HCT116 (cell line): Measurements from ENCODE around the gene SLC22A23. TPM values are rescaled to one million over a fixed set of nuclear protein-coding genes. Genes with fewer than 3 reads are reported as not detected.

Experiments used
- ATAC-seq: fragments of 200-7000 bp; cut with Tn5 transposase; 2 replicates; pipeline ENCODE4 v1.9.1; 2020; ENCODE audit warnings: mild to moderate bottlenecking, moderate library complexity
- BruUV-seq: library from RNA; stranded (reverse); fragments of 400-500 nt; replicated peaks from 2 replicates; lab custom pipeline; 2021; lab: Mats Ljungman, UMichigan
- CTCF ChIA-PET: fragments of 300-600 bp; sonication (Branson Sonifier 250); formaldehyde crosslinking; loops from one replicate; lab custom pipeline; 2021; ENCODE audit warnings: antibody characterized with exemption; lab: Charles Lee
- POLR2A ChIA-PET: fragments of 300-600, 350-600 bp; sonication (Branson Sonifier 250); formaldehyde crosslinking; loops from one replicate; lab custom pipeline; 2021; ENCODE audit warnings: antibody characterized with exemption; lab: Charles Lee
- RAD21 ChIA-PET, 2 experiments: fragments of 300-600 bp; sonication (Branson Sonifier 250); formaldehyde crosslinking; loops; one replicate each; lab custom pipeline; 2023; ENCODE audit warnings: low total read pairs in 2 of 2; ENCODE audit not compliant: uncharacterized antibody in 2 of 2, unreplicated experiment in 2 of 2, low non-redundant PET in 1 of 2; lab: Charles Lee
- DNase-seq: peaks from one replicate; pipeline ENCODE4 v3.0.0-alpha.2; 2010; ENCODE audit warnings: low read depth, low spot score
- H2AFZ ChIP-seq: fragments of 200-600 bp; shearing (Covaris generic), sonication (generic); 2 replicates; pipeline ENCODE4 v1.6.1; 2017; ENCODE audit warnings: low read depth, mixed run types, mixed read lengths, antibody characterized with exemption, low read length; ENCODE audit not compliant: poor library complexity, severe bottlenecking
- H3K27ac ChIP-seq: 2 replicates; pipeline ENCODE4 v1.5.1; 2012; ENCODE audit warnings: low read depth, low read length
- H3K27me3 ChIP-seq: fragments of 200-600 bp; sonication (generic); 2 replicates; pipeline ENCODE4 v1.6.1; 2016; ENCODE audit warnings: mixed run types, low read length, mixed read lengths; ENCODE audit not compliant: insufficient read depth
- H3K36me3 ChIP-seq, 2 experiments: fragments of 200-500 bp in 1 of 2; fragments of 200-600 bp in 1 of 2; sonication (Bioruptor generic) in 1 of 2; sonication (generic) in 1 of 2; 2 replicates each; pipeline versions ENCODE4 v1.5.1 to v1.6.1; 2014 to 2016; ENCODE audit warnings: low read length in 2 of 2, inconsistent platforms in 1 of 2, mixed read lengths in 1 of 2, mixed run types in 1 of 2; ENCODE audit not compliant: insufficient read depth in 2 of 2, control insufficient read depth in 1 of 2
- H3K4me1 ChIP-seq, 2 experiments: fragments of 200-600 bp in 1 of 2; sonication (generic) in 1 of 2; 2 replicates each; pipeline versions ENCODE4 v1.5.1 to v1.6.1; 2012 to 2017; ENCODE audit warnings: low read length in 2 of 2, inconsistent platforms in 1 of 2, mild to moderate bottlenecking in 1 of 2, mixed read lengths in 1 of 2, mixed run types in 1 of 2, moderate library complexity in 1 of 2; ENCODE audit not compliant: insufficient read depth in 2 of 2, control insufficient read depth in 1 of 2
- H3K4me2 ChIP-seq: fragments of 200-600 bp; sonication (generic); 2 replicates; pipeline ENCODE4 v1.6.1; 2017; ENCODE audit warnings: mixed run types, low read length, mixed read lengths
- H3K4me3 ChIP-seq, 2 experiments: fragments of 200-600 bp in 1 of 2; sonication (generic) in 1 of 2; replicated peaks in 1 of 2; 2 replicates each; pipeline ENCODE4 v1.5.1; 2011 to 2016; ENCODE audit warnings: low read length in 2 of 2, control low read depth in 1 of 2, low read depth in 1 of 2, mild to moderate bottlenecking in 1 of 2, mixed read lengths in 1 of 2, mixed run types in 1 of 2
- H3K79me2 ChIP-seq: fragments of 200-600 bp; sonication (generic); 2 replicates; pipeline ENCODE4 v1.6.1; 2017; ENCODE audit warnings: mild to moderate bottlenecking, mixed run types, low read length, moderate library complexity, mixed read lengths; ENCODE audit not compliant: insufficient read depth
- H3K9ac ChIP-seq: fragments of 200-600 bp; sonication (generic); 2 replicates; pipeline ENCODE4 v1.6.1; 2016; ENCODE audit warnings: low read length, mixed read lengths
- H3K9me2 ChIP-seq: fragments of 200-600 bp; sonication (generic), shearing (Covaris generic); 2 replicates; pipeline ENCODE4 v1.6.1; 2017; ENCODE audit warnings: mixed run types, mild to moderate bottlenecking, moderate library complexity; ENCODE audit not compliant: insufficient read depth
- H3K9me3 ChIP-seq, 2 experiments: fragments of 200-500 bp in 1 of 2; fragments of 200-600 bp in 1 of 2; sonication (Bioruptor generic) in 1 of 2; sonication (generic) in 1 of 2; 2 replicates each; pipeline ENCODE4 v1.6.1; 2014 to 2017; ENCODE audit warnings: low read length in 2 of 2, mixed read lengths in 2 of 2, inconsistent platforms in 1 of 2, low read depth in 1 of 2, mild to moderate bottlenecking in 1 of 2, mixed run types in 1 of 2, moderate library complexity in 1 of 2; ENCODE audit not compliant: control insufficient read depth in 1 of 2, insufficient read depth in 1 of 2
- H4K20me1 ChIP-seq: fragments of 200-600 bp; sonication (generic), shearing (Covaris generic); 2 replicates; pipeline ENCODE4 v1.6.1; 2017; ENCODE audit warnings: mixed run types, mild to moderate bottlenecking, moderate library complexity; ENCODE audit not compliant: insufficient read depth
- CBX3 ChIP-seq: IDR thresholded peaks from 2 replicates; pipeline ENCODE4 v1.6.1; 2012; ENCODE audit warnings: low read depth
- CEBPB ChIP-seq: IDR thresholded peaks from 2 replicates; pipeline ENCODE4 v1.6.1; 2012; ENCODE audit warnings: low read depth
- EGR1 ChIP-seq: IDR thresholded peaks from 2 replicates; pipeline ENCODE4 v1.6.1; 2012; ENCODE audit warnings: low read depth
- ELF1 ChIP-seq: IDR thresholded peaks from 2 replicates; pipeline ENCODE4 v1.6.1; 2012; ENCODE audit warnings: low read depth, borderline replicate concordance
- EZH2phosphoT487 ChIP-seq: fragments of 200-600 bp; IDR thresholded peaks from 2 replicates; pipeline ENCODE4 v1.6.1; 2018; ENCODE audit warnings: antibody characterized with exemption, borderline replicate concordance
- JUND ChIP-seq: IDR thresholded peaks from 2 replicates; pipeline ENCODE4 v1.6.1; 2012
- POLR2A ChIP-seq: IDR thresholded peaks from 2 replicates; pipeline ENCODE4 v1.7.0; 2011; ENCODE audit warnings: borderline replicate concordance; ENCODE audit not compliant: insufficient read depth, insufficient read length; ENCODE audit errors: extremely low read depth
- POLR2AphosphoS5 ChIP-seq: IDR thresholded peaks from 2 replicates; pipeline ENCODE4 v1.6.1; 2011; ENCODE audit warnings: mild to moderate bottlenecking, low read depth, low read length, moderate library complexity
- RAD21 ChIP-seq: IDR thresholded peaks from 2 replicates; pipeline ENCODE4 v1.6.1; 2012; ENCODE audit warnings: low read depth, mild to moderate bottlenecking
- SRF ChIP-seq: IDR thresholded peaks from 2 replicates; pipeline ENCODE4 v1.6.1; 2012; ENCODE audit warnings: low read depth
- YY1 ChIP-seq: IDR thresholded peaks from 2 replicates; pipeline ENCODE4 v1.6.1; 2011; ENCODE audit warnings: low read length, low read depth, moderate library complexity, mild to moderate bottlenecking; ENCODE audit not compliant: insufficient replicate concordance; ENCODE audit errors: extremely low read depth
- ZNF274 ChIP-seq: fragments of 200-500 bp; sonication (Bioruptor generic); IDR thresholded peaks from 2 replicates; pipeline ENCODE4 v1.6.1; 2014; ENCODE audit warnings: mild to moderate bottlenecking, low read depth, low read length, inconsistent platforms
- intact Hi-C: fragments of 100-400 bp; cut with micrococcal nuclease; formaldehyde crosslinking; loops from 2 replicates; pipeline ENCODE4 v1.10.0; 2022
- total RNA-seq: library from RNA; stranded (reverse); gene quantifications from one replicate; pipeline ENCODE4 v1.2.1, GENCODE V29; 2021; ENCODE audit not compliant: unreplicated experiment
- TF ChIP-seq, protein P1 (sequence below): IDR thresholded peaks from 2 replicates; pipeline ENCODE4 v1.6.1; 2012
- TF ChIP-seq, protein P2 (sequence below): IDR thresholded peaks from 2 replicates; pipeline ENCODE4 v1.6.1; 2012; ENCODE audit warnings: low read depth
- TF ChIP-seq, protein P3 (sequence below): IDR thresholded peaks from 2 replicates; pipeline ENCODE4 v1.6.1; 2011; ENCODE audit warnings: mild to moderate bottlenecking, low read length, moderate library complexity; ENCODE audit not compliant: insufficient replicate concordance; ENCODE audit errors: extremely low read depth
- TF ChIP-seq, protein P4 (sequence below), 3 experiments: fragments of 200-600 bp in 1 of 3; sonication (generic) in 1 of 3; IDR thresholded peaks in 2 of 3; conservative IDR thresholded peaks in 1 of 3; 2 replicates each; pipeline ENCODE4 v1.5.1; 2012 to 2017; ENCODE audit warnings: low read depth in 2 of 3, low read length in 2 of 3, antibody characterized with exemption in 1 of 3, borderline replicate concordance in 1 of 3, control low read depth in 1 of 3, mild to moderate bottlenecking in 1 of 3, mixed read lengths in 1 of 3, mixed run types in 1 of 3, moderate library complexity in 1 of 3; ENCODE audit not compliant: insufficient read depth in 1 of 3

The SLC22A23 gene
- total RNA-seq, 1 experiment from 2014 or later = 11.5 TPM

DNA sequence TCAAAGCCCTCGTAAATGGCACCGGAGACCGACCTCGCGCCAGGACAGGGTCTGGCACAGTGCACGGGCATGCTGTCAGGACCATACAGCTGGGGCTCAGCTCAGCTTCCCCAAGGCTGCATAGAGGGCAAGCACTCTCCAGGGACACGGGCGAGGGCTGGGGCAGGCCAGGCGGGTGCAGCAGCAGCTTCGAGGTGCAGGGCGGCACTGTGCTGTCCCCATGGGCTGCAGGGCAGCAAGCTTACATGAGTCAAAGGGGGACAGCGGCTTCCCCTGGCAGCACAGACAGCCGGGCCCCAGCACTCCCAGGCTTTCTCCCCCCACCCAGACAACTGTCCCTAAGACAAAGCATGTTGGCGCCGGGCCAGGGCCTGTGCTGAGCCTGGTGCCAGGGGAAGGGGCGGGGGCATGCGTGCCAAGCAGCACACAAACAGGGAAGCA is 172.4 kb downstream of the SLC22A23 start:
- POLR2A ChIA-PET = no interaction called here
- Histone ChIP-seq H3K4me3 (no peak overlapping the region), H3K79me2 (no peaks in the 10 kb centered on the region), H3K9ac (no peak overlapping the region), H3K27ac (no peak overlapping the region), H3K9me2 (no peaks in the 10 kb centered on the region), H4K20me1 (no peaks in the 10 kb centered on the region), H3K4me1 (no peaks in the 10 kb centered on the region), H3K36me3 (no peaks in the 10 kb centered on the region), H3K27me3 (no peaks in the 10 kb centered on the region), H3K9me3 (no peaks in the 10 kb centered on the region), H3K4me2 (no peak overlapping the region), H2AFZ (no peak overlapping the region)
- BruUV-seq = no TSS peak
- RAD21 ChIA-PET = no interaction called here
- no peak for TF ChIP-seq ZNF274
- TF ChIP-seq, protein P1, sequence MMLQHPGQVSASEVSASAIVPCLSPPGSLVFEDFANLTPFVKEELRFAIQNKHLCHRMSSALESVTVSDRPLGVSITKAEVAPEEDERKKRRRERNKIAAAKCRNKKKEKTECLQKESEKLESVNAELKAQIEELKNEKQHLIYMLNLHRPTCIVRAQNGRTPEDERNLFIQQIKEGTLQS = no peak
- TF ChIP-seq, protein P2, sequence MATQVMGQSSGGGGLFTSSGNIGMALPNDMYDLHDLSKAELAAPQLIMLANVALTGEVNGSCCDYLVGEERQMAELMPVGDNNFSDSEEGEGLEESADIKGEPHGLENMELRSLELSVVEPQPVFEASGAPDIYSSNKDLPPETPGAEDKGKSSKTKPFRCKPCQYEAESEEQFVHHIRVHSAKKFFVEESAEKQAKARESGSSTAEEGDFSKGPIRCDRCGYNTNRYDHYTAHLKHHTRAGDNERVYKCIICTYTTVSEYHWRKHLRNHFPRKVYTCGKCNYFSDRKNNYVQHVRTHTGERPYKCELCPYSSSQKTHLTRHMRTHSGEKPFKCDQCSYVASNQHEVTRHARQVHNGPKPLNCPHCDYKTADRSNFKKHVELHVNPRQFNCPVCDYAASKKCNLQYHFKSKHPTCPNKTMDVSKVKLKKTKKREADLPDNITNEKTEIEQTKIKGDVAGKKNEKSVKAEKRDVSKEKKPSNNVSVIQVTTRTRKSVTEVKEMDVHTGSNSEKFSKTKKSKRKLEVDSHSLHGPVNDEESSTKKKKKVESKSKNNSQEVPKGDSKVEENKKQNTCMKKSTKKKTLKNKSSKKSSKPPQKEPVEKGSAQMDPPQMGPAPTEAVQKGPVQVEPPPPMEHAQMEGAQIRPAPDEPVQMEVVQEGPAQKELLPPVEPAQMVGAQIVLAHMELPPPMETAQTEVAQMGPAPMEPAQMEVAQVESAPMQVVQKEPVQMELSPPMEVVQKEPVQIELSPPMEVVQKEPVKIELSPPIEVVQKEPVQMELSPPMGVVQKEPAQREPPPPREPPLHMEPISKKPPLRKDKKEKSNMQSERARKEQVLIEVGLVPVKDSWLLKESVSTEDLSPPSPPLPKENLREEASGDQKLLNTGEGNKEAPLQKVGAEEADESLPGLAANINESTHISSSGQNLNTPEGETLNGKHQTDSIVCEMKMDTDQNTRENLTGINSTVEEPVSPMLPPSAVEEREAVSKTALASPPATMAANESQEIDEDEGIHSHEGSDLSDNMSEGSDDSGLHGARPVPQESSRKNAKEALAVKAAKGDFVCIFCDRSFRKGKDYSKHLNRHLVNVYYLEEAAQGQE = no peak
- TF ChIP-seq CEBPB = no peak
- TF ChIP-seq EZH2phosphoT487 = no peak
- no peak for TF ChIP-seq RAD21
- TF ChIP-seq EGR1 = no peak
- TF ChIP-seq ELF1 = no peak
- TF ChIP-seq JUND = no peak
- TF ChIP-seq POLR2A = no peak
- TF ChIP-seq YY1 = no peak
- no peak for TF ChIP-seq CBX3
- no peak for TF ChIP-seq SRF
- TF ChIP-seq POLR2AphosphoS5 = no peak
- TF ChIP-seq, protein P3, sequence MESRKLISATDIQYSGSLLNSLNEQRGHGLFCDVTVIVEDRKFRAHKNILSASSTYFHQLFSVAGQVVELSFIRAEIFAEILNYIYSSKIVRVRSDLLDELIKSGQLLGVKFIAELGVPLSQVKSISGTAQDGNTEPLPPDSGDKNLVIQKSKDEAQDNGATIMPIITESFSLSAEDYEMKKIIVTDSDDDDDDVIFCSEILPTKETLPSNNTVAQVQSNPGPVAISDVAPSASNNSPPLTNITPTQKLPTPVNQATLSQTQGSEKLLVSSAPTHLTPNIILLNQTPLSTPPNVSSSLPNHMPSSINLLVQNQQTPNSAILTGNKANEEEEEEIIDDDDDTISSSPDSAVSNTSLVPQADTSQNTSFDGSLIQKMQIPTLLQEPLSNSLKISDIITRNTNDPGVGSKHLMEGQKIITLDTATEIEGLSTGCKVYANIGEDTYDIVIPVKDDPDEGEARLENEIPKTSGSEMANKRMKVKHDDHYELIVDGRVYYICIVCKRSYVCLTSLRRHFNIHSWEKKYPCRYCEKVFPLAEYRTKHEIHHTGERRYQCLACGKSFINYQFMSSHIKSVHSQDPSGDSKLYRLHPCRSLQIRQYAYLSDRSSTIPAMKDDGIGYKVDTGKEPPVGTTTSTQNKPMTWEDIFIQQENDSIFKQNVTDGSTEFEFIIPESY = no peak
- TF ChIP-seq, protein P4, sequence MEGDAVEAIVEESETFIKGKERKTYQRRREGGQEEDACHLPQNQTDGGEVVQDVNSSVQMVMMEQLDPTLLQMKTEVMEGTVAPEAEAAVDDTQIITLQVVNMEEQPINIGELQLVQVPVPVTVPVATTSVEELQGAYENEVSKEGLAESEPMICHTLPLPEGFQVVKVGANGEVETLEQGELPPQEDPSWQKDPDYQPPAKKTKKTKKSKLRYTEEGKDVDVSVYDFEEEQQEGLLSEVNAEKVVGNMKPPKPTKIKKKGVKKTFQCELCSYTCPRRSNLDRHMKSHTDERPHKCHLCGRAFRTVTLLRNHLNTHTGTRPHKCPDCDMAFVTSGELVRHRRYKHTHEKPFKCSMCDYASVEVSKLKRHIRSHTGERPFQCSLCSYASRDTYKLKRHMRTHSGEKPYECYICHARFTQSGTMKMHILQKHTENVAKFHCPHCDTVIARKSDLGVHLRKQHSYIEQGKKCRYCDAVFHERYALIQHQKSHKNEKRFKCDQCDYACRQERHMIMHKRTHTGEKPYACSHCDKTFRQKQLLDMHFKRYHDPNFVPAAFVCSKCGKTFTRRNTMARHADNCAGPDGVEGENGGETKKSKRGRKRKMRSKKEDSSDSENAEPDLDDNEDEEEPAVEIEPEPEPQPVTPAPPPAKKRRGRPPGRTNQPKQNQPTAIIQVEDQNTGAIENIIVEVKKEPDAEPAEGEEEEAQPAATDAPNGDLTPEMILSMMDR (IDR thresholded peaks at IDR 0.05 in 2 of 3, conservative IDR thresholded peaks at IDR 0.05 in 1 of 3; ENCODE audit: borderline replicate concordance in 1 of 3, insufficient read depth in 1 of 3, low read depth in 2 of 3, low read length in 2 of 3) = no peak
- no peak for DNase-seq
- CTCF ChIA-PET = no interaction called here
- no peak for ATAC-seq
- intact Hi-C loops = no loop called here
